IMR-90 (cell line): ENCODE results near the gene CCDC85B. TPM values are rescaled to one million over a fixed set of nuclear protein-coding genes. Genes with fewer than 3 reads are reported as not detected.

Source experiments
- ATAC-seq: fragments of 200-7000 bp; cut with Tn5 transposase; 2 replicates; pipeline ENCODE4 v1.9.1; 2020; ENCODE audit warnings: low read depth, mild to moderate bottlenecking, moderate library complexity
- BruUV-seq: library from RNA; stranded (reverse); fragments of 400-500 nt; replicated peaks from 2 replicates; lab custom pipeline; 2021; lab: Mats Ljungman, UMichigan
- CTCF ChIA-PET: fragments of 300-600 bp; formaldehyde crosslinking; extraction: SDS; loops from one replicate; lab custom pipeline; 2021; ENCODE audit warnings: antibody characterized with exemption; lab: Yijun Ruan, JAX
- POLR2A ChIA-PET: fragments of 300-600 bp; sonication (Branson Sonifier 250); formaldehyde crosslinking; loops from one replicate; lab custom pipeline; 2022; ENCODE audit warnings: antibody characterized with exemption; ENCODE audit not compliant: unreplicated experiment; lab: Charles Lee
- DNase-seq: peaks from one replicate; pipeline ENCODE4 v3.0.0; 2013
- H2AFZ ChIP-seq: replicated peaks from 2 replicates; pipeline ENCODE3; 2013; ENCODE audit warnings: low read length, mild to moderate bottlenecking; ENCODE audit not compliant: poor library complexity
- H2AK5ac ChIP-seq: 2 replicates; pipeline ENCODE4 v1.6.1; 2013; ENCODE audit warnings: low read depth, low read length, inconsistent platforms
- H2AK9ac ChIP-seq: replicated peaks from 2 replicates; pipeline ENCODE3; 2013; ENCODE audit warnings: mild to moderate bottlenecking, low read depth, low read length, moderate library complexity; ENCODE audit not compliant: poor library complexity
- H2BK120ac ChIP-seq: 2 replicates; pipeline ENCODE4 v1.6.1; 2013; ENCODE audit warnings: low read depth, low read length, inconsistent platforms
- H2BK15ac ChIP-seq: 3 replicates; pipeline ENCODE4 v1.6.1; 2013; ENCODE audit warnings: low read depth, low read length, inconsistent platforms
- H2BK20ac ChIP-seq: 2 replicates; pipeline ENCODE4 v1.6.1; 2013; ENCODE audit warnings: low read depth, mild to moderate bottlenecking, inconsistent platforms, low read length, moderate library complexity
- H2BK5ac ChIP-seq: 2 replicates; pipeline ENCODE4 v1.6.1; 2013; ENCODE audit warnings: mild to moderate bottlenecking, low read depth, low read length, inconsistent platforms; ENCODE audit not compliant: poor library complexity, severe bottlenecking
- H3K14ac ChIP-seq: replicated peaks from 2 replicates; pipeline ENCODE4 v1.6.1; 2013; ENCODE audit warnings: low read depth, low read length, inconsistent platforms
- H3K18ac ChIP-seq: 2 replicates; pipeline ENCODE4 v1.6.1; 2013; ENCODE audit warnings: low read depth, low read length, control low read depth
- H3K23ac ChIP-seq: 2 replicates; pipeline ENCODE4 v1.6.1; 2013; ENCODE audit warnings: low read depth, low read length, inconsistent platforms
- H3K27ac ChIP-seq: 2 replicates; pipeline ENCODE4 v1.5.1; 2013; ENCODE audit warnings: mild to moderate bottlenecking, control low read depth, low read length; ENCODE audit not compliant: insufficient read depth
- H3K27me3 ChIP-seq: 2 replicates; pipeline ENCODE4 v1.6.1; 2013; ENCODE audit warnings: low read length; ENCODE audit not compliant: control insufficient read depth, insufficient read depth
- H3K36me3 ChIP-seq: 2 replicates; pipeline ENCODE4 v1.6.1; 2013; ENCODE audit warnings: low read length, mixed read lengths; ENCODE audit not compliant: control insufficient read depth, insufficient read depth
- H3K4ac ChIP-seq: 2 replicates; pipeline ENCODE4 v1.6.1; 2013; ENCODE audit warnings: low read depth, low read length, inconsistent platforms
- H3K4me1 ChIP-seq: 2 replicates; pipeline ENCODE4 v1.6.1; 2013; ENCODE audit warnings: low read length, mixed read lengths; ENCODE audit not compliant: control insufficient read depth, insufficient read depth
- H3K4me2 ChIP-seq: 2 replicates; pipeline ENCODE4 v1.6.1; 2013; ENCODE audit warnings: low read depth, mild to moderate bottlenecking, control low read depth, low read length, moderate library complexity
- H3K4me3 ChIP-seq: 2 replicates; pipeline ENCODE4 v1.5.1; 2013; ENCODE audit warnings: low read depth, mild to moderate bottlenecking, control low read depth, low read length, moderate library complexity; ENCODE audit not compliant: insufficient read depth
- H3K56ac ChIP-seq: 2 replicates; pipeline ENCODE4 v1.6.1; 2013; ENCODE audit warnings: low read length, inconsistent platforms; ENCODE audit not compliant: insufficient read depth; ENCODE audit errors: extremely low read depth
- H3K79me1 ChIP-seq, 2 experiments: 2 replicates each; pipeline ENCODE4 v1.6.1; 2013; ENCODE audit warnings: low read length in 2 of 2, inconsistent platforms in 1 of 2, low read depth in 1 of 2
- H3K9ac ChIP-seq: 2 replicates; pipeline ENCODE4 v1.6.1; 2013; ENCODE audit warnings: low read depth, low read length, control low read depth
- H3K9me1 ChIP-seq: 2 replicates; pipeline ENCODE4 v1.6.1; 2013; ENCODE audit warnings: low read length, inconsistent platforms; ENCODE audit not compliant: insufficient read depth
- H3K9me3 ChIP-seq: 2 replicates; pipeline ENCODE4 v1.6.1; 2013; ENCODE audit warnings: low read length; ENCODE audit not compliant: control insufficient read depth, insufficient read depth
- H4K20me1 ChIP-seq: 2 replicates; pipeline ENCODE4 v1.6.1; 2013; ENCODE audit warnings: low read length, inconsistent platforms; ENCODE audit not compliant: insufficient read depth
- H4K5ac ChIP-seq: 2 replicates; pipeline ENCODE4 v1.6.1; 2013; ENCODE audit warnings: mild to moderate bottlenecking, low read depth, low read length, control low read depth
- H4K8ac ChIP-seq, 2 experiments: 2 replicates each; pipeline ENCODE4 v1.6.1; 2013; ENCODE audit warnings: low read depth in 2 of 2, low read length in 2 of 2, control low read depth in 1 of 2, inconsistent platforms in 1 of 2
- H4K91ac ChIP-seq: 2 replicates; pipeline ENCODE4 v1.6.1; 2013; ENCODE audit warnings: low read depth, low read length, inconsistent platforms; ENCODE audit not compliant: insufficient read depth
- BHLHE40 ChIP-seq: fragments of 150-350 bp; IDR thresholded peaks from 2 replicates; pipeline ENCODE4 v1.6.1; 2016; ENCODE audit warnings: mild to moderate bottlenecking, low read depth, low read length
- CEBPB ChIP-seq: IDR thresholded peaks from 2 replicates; pipeline ENCODE4 v1.6.1; 2012; ENCODE audit warnings: low read depth, low read length, improper control_type of control experiment
- CHD1 ChIP-seq: IDR thresholded peaks from 2 replicates; pipeline ENCODE4 v1.6.1; 2012; ENCODE audit warnings: low read depth, low read length, improper control_type of control experiment
- ELK1 ChIP-seq: fragments of 150-350 bp; IDR thresholded peaks from 2 replicates; pipeline ENCODE4 v1.6.1; 2016; ENCODE audit warnings: low read depth, mild to moderate bottlenecking, low read length, moderate library complexity, borderline replicate concordance
- FOS ChIP-seq: fragments of 150-350 bp; IDR thresholded peaks from 2 replicates; pipeline ENCODE4 v1.6.1; 2016; ENCODE audit warnings: low read depth, low read length
- MAFK ChIP-seq: IDR thresholded peaks from 2 replicates; pipeline ENCODE4 v1.6.1; 2012; ENCODE audit warnings: low read depth, low read length, improper control_type of control experiment
- MAZ ChIP-seq: IDR thresholded peaks from 2 replicates; pipeline ENCODE4 v1.6.1; 2012; ENCODE audit warnings: low read depth, mild to moderate bottlenecking, low read length, improper control_type of control experiment, moderate library complexity, borderline replicate concordance
- MXI1 ChIP-seq: IDR thresholded peaks from 2 replicates; pipeline ENCODE4 v1.6.1; 2012; ENCODE audit warnings: low read depth, mild to moderate bottlenecking, low read length, moderate library complexity, borderline replicate concordance
- NFE2L2 ChIP-seq: fragments of 150-350 bp; IDR thresholded peaks from 2 replicates; pipeline ENCODE4 v1.6.1; 2016; ENCODE audit warnings: low read depth, mild to moderate bottlenecking, low read length
- POLR2A ChIP-seq: IDR thresholded peaks from 2 replicates; pipeline ENCODE4 v1.6.1; 2012; ENCODE audit warnings: mild to moderate bottlenecking, low read depth, low read length
- RAD21 ChIP-seq: IDR thresholded peaks from 2 replicates; pipeline ENCODE4 v1.6.1; 2012; ENCODE audit warnings: low read length, improper control_type of control experiment
- RCOR1 ChIP-seq: IDR thresholded peaks from 2 replicates; pipeline ENCODE4 v1.6.1; 2012; ENCODE audit warnings: mild to moderate bottlenecking, low read length, improper control_type of control experiment; ENCODE audit not compliant: insufficient replicate concordance
- RFX5 ChIP-seq: IDR thresholded peaks from 2 replicates; pipeline ENCODE4 v1.8.0; 2012; ENCODE audit warnings: low read depth, mild to moderate bottlenecking, low read length, moderate library complexity
- WGBS, 2 experiments: methylation state at CpG; one replicate each; pipeline versions ENCODE4 v1.1.5 to v1.1.7; 2013; ENCODE audit warnings: missing lambda C conversion rate in 2 of 2; ENCODE audit not compliant: insufficient read length in 1 of 2; ENCODE audit errors: extremely low coverage in 2 of 2; 5-methylcytosine and 5-hydroxymethylcytosine counted together
- dilution Hi-C: fragments of 300-500 bp; cut with HindIII; formaldehyde crosslinking; loops from one replicate; pipeline ENCODE4 v1.14.3; 2018; ENCODE audit warnings: low sequenced_read_pairs; ENCODE audit not compliant: unreplicated experiment
- in situ Hi-C: fragments of 300-500 bp; cut with MboI; formaldehyde crosslinking; loops from 3 replicates; pipeline ENCODE4 v1.14.3; 2019; ENCODE audit warnings: low sequenced_read_pairs, inconsistent platforms, mixed read lengths
- intact Hi-C: fragments of 100-400 bp; cut with micrococcal nuclease; formaldehyde crosslinking; loops from 2 replicates; pipeline ENCODE4 v1.10.0; 2022
- polyA plus RNA-seq, 3 experiments: library from polyadenylated mRNA; depleted of rRNA; stranded (reverse); fragments of >200 nt; gene quantifications; 2 replicates each; pipeline ENCODE4 v1.2.3, GENCODE V29; 2012; ENCODE audit warnings: low replicate concordance in 1 of 3
- total RNA-seq: library from RNA; depleted of rRNA; stranded (reverse); fragments of >200 nt; gene quantifications from 2 replicates; pipeline ENCODE4 v1.2.3, GENCODE V29; 2012
- TF ChIP-seq, protein P1 (sequence below): fragments of 150-350 bp; IDR thresholded peaks from 2 replicates; pipeline ENCODE4 v1.6.1; 2017; ENCODE audit warnings: mild to moderate bottlenecking, antibody characterized with exemption, low read length, low read depth

CCDC85B gene
- total and polyA plus RNA-seq, 2 of the 4 experiments (the other 2 are of a cell fraction), result 17.6 to 35.4 TPM

GRCh38 chr11:65852508-65853245, 37.8 kb upstream of the CCDC85B start (continued):
- no peak for TF ChIP-seq FOS

DNA sequence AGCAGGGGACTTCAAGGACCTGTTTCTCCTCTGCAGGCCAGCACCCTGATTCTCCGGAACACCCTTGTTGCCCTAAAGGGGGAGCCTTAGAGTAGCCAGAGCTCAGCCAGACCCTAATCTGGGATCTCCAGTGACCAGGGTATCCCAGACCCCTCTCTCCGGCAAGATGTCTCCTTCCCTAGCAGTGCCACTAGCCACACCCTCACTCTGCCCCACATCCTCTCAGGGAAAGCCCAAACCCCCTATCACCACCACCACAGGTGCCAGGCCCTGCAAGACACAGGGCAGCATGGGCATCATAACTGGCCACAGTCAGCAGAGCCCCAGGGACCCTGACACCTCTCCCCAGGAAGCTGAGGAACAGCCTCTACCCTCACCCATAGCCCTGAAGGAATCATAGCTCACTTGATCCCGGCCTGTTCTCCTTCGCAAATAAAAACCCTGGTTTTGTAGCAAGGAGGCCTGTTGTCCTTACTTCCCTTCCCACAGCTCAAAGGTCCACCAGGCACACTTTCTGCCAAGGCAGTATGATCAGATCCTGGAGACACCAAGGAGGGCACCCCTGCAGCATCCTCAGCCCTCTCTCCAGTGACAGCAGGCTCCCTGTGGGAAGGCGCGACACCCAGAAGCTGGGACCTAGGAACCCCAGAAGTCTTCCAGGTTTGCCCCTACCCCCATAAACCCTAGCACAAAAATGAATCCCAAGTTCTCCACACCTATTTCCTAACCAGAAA, 37.1 kb upstream of the CCDC85B start:
- no peak overlapping the region for H3K56ac ChIP-seq
- no peaks in the 10 kb centered on the region for H3K27me3 ChIP-seq
- H3K9ac ChIP-seq, result no peak overlapping the region
- H4K5ac ChIP-seq, result no peak overlapping the region
- BruUV-seq, result no TSS peak
- no peak overlapping the region for H3K23ac ChIP-seq
- in situ Hi-C loops, result no loop called here
- peaks cover 4% of the 10 kb centered on the region for H3K4me1 ChIP-seq
- intact Hi-C loops, result no loop called here
- peaks cover 59% of the 10 kb centered on the region for H3K36me3 ChIP-seq
- WGBS, 2 experiments, result 100% methylated on average over 2 of the region's 6 CpGs; no CpG with 5 or more reads in 1 of the 2 experiments
- dilution Hi-C loops, result no loop called here
- no peak overlapping the region for H2AFZ ChIP-seq
- H3K9me3 ChIP-seq, result no peaks in the 10 kb centered on the region
- no peak overlapping the region for H3K4me3 ChIP-seq
- no peak overlapping the region for H3K4ac ChIP-seq
- peaks cover 79% of the 10 kb centered on the region for H4K20me1 ChIP-seq
- H2BK20ac ChIP-seq, result no peak overlapping the region
- no peak overlapping the region for H3K4me2 ChIP-seq
- ChIA-PET CTCF (no interaction called here), POLR2A (interaction anchor here (1.0 kb wide), 1 partner anchor 140 kb away, joined by 4 read pairs; no protein-coding TSS in a partner anchor)
- no peak for ATAC-seq
- H2BK5ac ChIP-seq, result no peak overlapping the region
- no peak overlapping the region for H2BK15ac ChIP-seq
- peaks cover 20 to 60% of the 10 kb centered on the region in 2 experiments for H3K79me1 ChIP-seq
- H3K14ac ChIP-seq, result no peak overlapping the region
- no peak overlapping the region for H2BK120ac ChIP-seq
- no peak overlapping the region for H3K27ac ChIP-seq
- no peak for DNase-seq
- H3K18ac ChIP-seq, result no peak overlapping the region
- 0 out of 4 replicates have a peak overlapping the region, but pooled peaks of 1 of the 2 experiments have one; percentile 20 for H4K8ac ChIP-seq
- H2AK5ac ChIP-seq, result no peak overlapping the region
- no peak overlapping the region for H4K91ac ChIP-seq
- no peak overlapping the region for H2AK9ac ChIP-seq
- peaks cover 29% of the 10 kb centered on the region for H3K9me1 ChIP-seq
- TF ChIP-seq BHLHE40 (no peak), ELK1 (no peak), FOS (no peak), MAFK (no peak), CHD1 (no peak), RCOR1 (no peak), MAZ (no peak), NFE2L2 (no peak), CEBPB (no peak), MXI1 (no peak), POLR2A (no peak), RFX5 (no peak), RAD21 (no peak)
- TF ChIP-seq, protein P1, sequence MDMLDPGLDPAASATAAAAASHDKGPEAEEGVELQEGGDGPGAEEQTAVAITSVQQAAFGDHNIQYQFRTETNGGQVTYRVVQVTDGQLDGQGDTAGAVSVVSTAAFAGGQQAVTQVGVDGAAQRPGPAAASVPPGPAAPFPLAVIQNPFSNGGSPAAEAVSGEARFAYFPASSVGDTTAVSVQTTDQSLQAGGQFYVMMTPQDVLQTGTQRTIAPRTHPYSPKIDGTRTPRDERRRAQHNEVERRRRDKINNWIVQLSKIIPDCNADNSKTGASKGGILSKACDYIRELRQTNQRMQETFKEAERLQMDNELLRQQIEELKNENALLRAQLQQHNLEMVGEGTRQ, result no peak
